Endothelial cell of umbilical vein (primary cell): ENCODE measurements around the gene TP73. TPM values are rescaled to one million over a fixed set of nuclear protein-coding genes. Genes with fewer than 3 reads are reported as not detected.

ENCODE experiments used
- BruUV-seq: library from RNA; stranded (reverse); fragments of 400-500 nt; replicated peaks from 2 replicates; lab custom pipeline; 2021; lab: Mats Ljungman, UMichigan
- CTCF ChIA-PET: fragments of 300-600, 350-600 bp; sonication (Branson Sonifier 250); formaldehyde crosslinking; loops from one replicate; lab custom pipeline; 2021; ENCODE audit warnings: antibody characterized with exemption, inconsistent platforms; lab: Charles Lee
- POLR2A ChIA-PET: fragments of 300-600, 350-600 bp; sonication (Branson Sonifier 250); formaldehyde crosslinking; loops from one replicate; lab custom pipeline; 2021; ENCODE audit warnings: antibody characterized with exemption, inconsistent platforms; lab: Charles Lee
- DNase-seq: peaks from one replicate; pipeline ENCODE4 v3.0.0-alpha.2; 2011; ENCODE audit warnings: low read depth, low spot score
- FAIRE-seq: peaks from 2 replicates; lab custom pipeline; 2011; peaks lifted over from hg19 to GRCh38; lab: Jason Lieb, UNC
- H2AFZ ChIP-seq: 2 replicates; pipeline ENCODE4 v1.6.0; 2012; ENCODE audit warnings: low read depth, low read length, control low read depth, inconsistent platforms
- H3K27ac ChIP-seq: 2 replicates; pipeline ENCODE4 v1.5.1; 2011; ENCODE audit warnings: low read depth, mild to moderate bottlenecking, control low read depth, low read length, moderate library complexity; ENCODE audit not compliant: insufficient read depth
- H3K27me3 ChIP-seq, 2 experiments: 2 replicates each; pipeline versions ENCODE4 v1.6.0 to v1.6.1; 2011; ENCODE audit warnings: low read length in 2 of 2, mixed read lengths in 1 of 2; ENCODE audit not compliant: control insufficient read depth in 2 of 2, insufficient read depth in 2 of 2
- H3K36me3 ChIP-seq, 2 experiments: 2 replicates in 1 of 2; 3 replicates in 1 of 2; pipeline ENCODE4 v1.5.1; 2011; ENCODE audit warnings: low read length in 2 of 2, mild to moderate bottlenecking in 1 of 2, moderate library complexity in 1 of 2; ENCODE audit not compliant: control insufficient read depth in 2 of 2, insufficient read depth in 2 of 2; ENCODE audit errors: extremely low read depth in 1 of 2
- H3K4me1 ChIP-seq: 3 replicates; pipeline ENCODE4 v1.5.1; 2011; ENCODE audit warnings: mild to moderate bottlenecking, low read length; ENCODE audit not compliant: control insufficient read depth, insufficient read depth; ENCODE audit errors: extremely low read depth
- H3K4me2 ChIP-seq: 2 replicates; pipeline ENCODE4 v1.6.1; 2011; ENCODE audit warnings: low read length, control low read depth, mixed read lengths; ENCODE audit not compliant: insufficient read depth
- H3K4me3 ChIP-seq, 3 experiments: fragments of 200-600 bp in 1 of 3; sonication (generic), shearing (Covaris generic) in 1 of 3; replicated peaks in 1 of 3; 2 replicates each; pipeline ENCODE4 v1.5.1; 2011 to 2016; ENCODE audit warnings: control low read depth in 3 of 3, low read length in 3 of 3, mild to moderate bottlenecking in 2 of 3, inconsistent platforms in 1 of 3, low read depth in 1 of 3, moderate library complexity in 1 of 3; ENCODE audit not compliant: insufficient read depth in 1 of 3
- H3K79me2 ChIP-seq: 2 replicates; pipeline ENCODE4 v1.6.0; 2012; ENCODE audit warnings: low read length, inconsistent platforms; ENCODE audit not compliant: control insufficient read depth, insufficient read depth
- H3K9ac ChIP-seq: replicated peaks from 2 replicates; pipeline ENCODE3; 2011; ENCODE audit warnings: low read length, control low read depth; ENCODE audit not compliant: insufficient read depth; ENCODE audit errors: extremely low read depth
- H3K9me1 ChIP-seq: replicated peaks from 3 replicates; pipeline ENCODE4 v1.6.0; 2011; ENCODE audit warnings: mild to moderate bottlenecking, low read length; ENCODE audit not compliant: control insufficient read depth, insufficient read depth; ENCODE audit errors: extremely low read depth
- H3K9me3 ChIP-seq: replicated peaks from 2 replicates; pipeline ENCODE4 v1.5.1; 2012; ENCODE audit warnings: low read length, inconsistent platforms; ENCODE audit not compliant: control insufficient read depth, insufficient read depth
- H4K20me1 ChIP-seq: replicated peaks from 2 replicates; pipeline ENCODE3; 2011; ENCODE audit warnings: mild to moderate bottlenecking, low read length; ENCODE audit not compliant: control insufficient read depth, insufficient read depth; ENCODE audit errors: extremely low read depth
- CTCF ChIP-seq, 2 donors: IDR thresholded peaks; 1 replicate in 1 of 2; 2 replicates in 1 of 2; pipeline ENCODE4 v1.5.1; 2011; ENCODE audit warnings: low read length in 2 of 2, mild to moderate bottlenecking in 2 of 2, moderate library complexity in 2 of 2, control low read depth in 1 of 2, inconsistent platforms in 1 of 2, low read depth in 1 of 2; ENCODE audit not compliant: insufficient read depth in 1 of 2; ENCODE audit errors: extremely low read depth in 1 of 2
- EZH2 ChIP-seq: IDR thresholded peaks from 2 replicates; pipeline ENCODE4 v1.6.1; 2012; ENCODE audit warnings: borderline replicate concordance, low read depth, mild to moderate bottlenecking, moderate library complexity, low read length, inconsistent platforms; ENCODE audit not compliant: severe bottlenecking
- FOS ChIP-seq: IDR thresholded peaks from 2 replicates; pipeline ENCODE4 v1.6.1; 2011; ENCODE audit warnings: mild to moderate bottlenecking, low read length, moderate library complexity, borderline replicate concordance; ENCODE audit not compliant: insufficient read depth
- GATA2 ChIP-seq: IDR thresholded peaks from 2 replicates; pipeline ENCODE4 v1.7.0; 2011; ENCODE audit warnings: low read depth, mild to moderate bottlenecking, moderate library complexity, mixed read lengths, low read length; ENCODE audit not compliant: insufficient read length, insufficient read depth
- JUN ChIP-seq: IDR thresholded peaks from 2 replicates; pipeline ENCODE4 v1.6.1; 2011; ENCODE audit warnings: borderline replicate concordance, low read depth; ENCODE audit not compliant: insufficient read length, insufficient read depth
- MAX ChIP-seq: IDR thresholded peaks from 2 replicates; pipeline ENCODE4 v1.6.1; 2011; ENCODE audit not compliant: insufficient read depth, insufficient read length
- MYC ChIP-seq: IDR thresholded peaks from one replicate; pipeline ENCODE4 v1.6.1; 2011; ENCODE audit warnings: mild to moderate bottlenecking, low read depth, low read length
- POLR2A ChIP-seq: IDR thresholded peaks from 2 replicates; pipeline ENCODE4 v1.6.1; 2012; ENCODE audit warnings: low read depth, mild to moderate bottlenecking, control low read depth, low read length
- POLR2AphosphoS5 ChIP-seq: IDR thresholded peaks from 2 replicates; pipeline ENCODE4 v1.6.1; 2012; ENCODE audit warnings: low read depth, mild to moderate bottlenecking, control low read depth, low read length, moderate library complexity; ENCODE audit not compliant: insufficient read depth
- dilution Hi-C: fragments of 300-500 bp; cut with MboI; formaldehyde crosslinking; loops from one replicate; pipeline ENCODE4 v1.15.0; 2019; ENCODE audit warnings: low sequenced_read_pairs; ENCODE audit not compliant: extremely low pct_ligation_motif_present
- intact Hi-C: fragments of 100-400 bp; cut with micrococcal nuclease; formaldehyde crosslinking; loops from one replicate; pipeline ENCODE4 v1.10.0; 2022
- polyA plus RNA-seq, 4 experiments: library from polyadenylated mRNA; depleted of rRNA in 3 of 4; stranded (reverse) in 3 of 4; unstranded in 1 of 4; fragments of >200 nt; gene quantifications; 2 replicates each; pipeline versions ENCODE4 v1.2.1 to v1.2.3, GENCODE V29; 2011 to 2012; ENCODE audit warnings: missing spikeins in 1 of 4
- total RNA-seq: library from RNA; stranded (reverse); gene quantifications from 2 replicates; pipeline ENCODE4 v1.2.3, GENCODE V29; 2021

Gene TP73
- total and polyA plus RNA-seq, 2 donors (not counting 3 experiments of a cell fraction or from before 2014, with no cell fraction given) = 0.03 to 0.15 TPM

- Histone ChIP-seq H3K4me2 (no peak overlapping the region), H3K4me3 (no peak overlapping the region), H4K20me1 (no peaks in the 10 kb centered on the region), H3K9ac (no peak overlapping the region), H3K27me3 (no peaks in the 10 kb centered on the region), H3K27ac (no peak overlapping the region), H3K36me3 (no peaks in the 10 kb centered on the region), H3K79me2 (no peaks in the 10 kb centered on the region), H3K4me1 (no peaks in the 10 kb centered on the region), H3K9me3 (no peaks in the 10 kb centered on the region), H2AFZ (no peak overlapping the region), H3K9me1 (no peaks in the 10 kb centered on the region)
- TF ChIP-seq MAX = no peak
- TF ChIP-seq EZH2 = no peak
- TF ChIP-seq MYC = no peak
- no peak for TF ChIP-seq JUN
- TF ChIP-seq CTCF (IDR thresholded peaks at IDR 0.05; ENCODE audit: extremely low read depth in 1 of 2, insufficient read depth in 1 of 2, low read depth in 1 of 2, low read length in 2 of 2) = no peak
- no peak for TF ChIP-seq GATA2
- no peak for TF ChIP-seq FOS
- no peak for TF ChIP-seq POLR2AphosphoS5
- TF ChIP-seq POLR2A = no peak
- FAIRE-seq (no peak), DNase-seq (no peak)
- dilution Hi-C loops (no loop called here), intact Hi-C loops (loop anchor here (1.0 to 5.0 kb wide), 2 partner anchors 230 to 272 kb away; no protein-coding TSS in a partner anchor)
- BruUV-seq = no TSS peak
- CTCF ChIA-PET = interaction anchor here (0.9 to 1.6 kb wide), 2 partner anchors 8 to 26 kb away, joined by 3 to 5 read pairs; no protein-coding TSS in a partner anchor
- POLR2A ChIA-PET = interaction anchor here (0.6 kb wide), 1 partner anchor 680 kb away, joined by 4 read pairs; no protein-coding TSS in a partner anchor
Observed at GRCh38 chr1:3721955-3722465, 69.7 kb downstream of the TP73 start.
